Osteoblast (primary cell): ENCODE measurements around the gene WNT7A. TPM values are rescaled to one million over a fixed set of nuclear protein-coding genes. Genes with fewer than 3 reads are reported as not detected.

Experiments
- DNase-seq: peaks from one replicate; pipeline ENCODE4 v3.0.0; 2011; ENCODE audit warnings: low spot score, mixed read lengths; ENCODE audit not compliant: insufficient read length; ENCODE audit errors: missing footprints
- H2AFZ ChIP-seq: 2 replicates; pipeline ENCODE4 v1.6.0; 2011; ENCODE audit warnings: mild to moderate bottlenecking, low read length
- H3K27ac ChIP-seq: 2 replicates; pipeline ENCODE4 v1.5.1; 2011; ENCODE audit warnings: mild to moderate bottlenecking, low read depth, low read length, moderate library complexity
- H3K27me3 ChIP-seq: 2 replicates; pipeline ENCODE4 v1.6.0; 2012; ENCODE audit warnings: mild to moderate bottlenecking, control low read depth, inconsistent platforms, low read length, moderate library complexity; ENCODE audit not compliant: insufficient read depth
- H3K36me3 ChIP-seq: 2 replicates; pipeline ENCODE4 v1.5.1; 2011; ENCODE audit warnings: mild to moderate bottlenecking, low read length, control low read depth, moderate library complexity; ENCODE audit not compliant: insufficient read depth
- H3K4me1 ChIP-seq: 2 replicates; pipeline ENCODE4 v1.5.1; 2011; ENCODE audit warnings: mild to moderate bottlenecking, low read length, control low read depth, moderate library complexity; ENCODE audit not compliant: insufficient read depth
- H3K4me2 ChIP-seq: 2 replicates; pipeline ENCODE4 v1.6.0; 2011; ENCODE audit warnings: mild to moderate bottlenecking, low read length; ENCODE audit not compliant: insufficient read depth
- H3K4me3 ChIP-seq: fragments of 200-600 bp; sonication (generic); 3 replicates; pipeline ENCODE4 v1.5.1; 2012; ENCODE audit warnings: mild to moderate bottlenecking, low read length, inconsistent platforms; ENCODE audit not compliant: insufficient read depth
- H3K79me2 ChIP-seq: 2 replicates; pipeline ENCODE4 v1.6.0; 2012; ENCODE audit warnings: mild to moderate bottlenecking, low read length, control low read depth, inconsistent platforms; ENCODE audit not compliant: insufficient read depth
- H3K9me3 ChIP-seq: 2 replicates; pipeline ENCODE4 v1.5.1; 2011; ENCODE audit warnings: low read depth, low read length, control low read depth
- H4K20me1 ChIP-seq: 2 replicates; pipeline ENCODE4 v1.6.0; 2012; ENCODE audit warnings: mild to moderate bottlenecking, low read length, control low read depth; ENCODE audit not compliant: insufficient read depth
- CTCF ChIP-seq: IDR thresholded peaks from 2 replicates; pipeline ENCODE4 v1.5.1; 2011; ENCODE audit warnings: mild to moderate bottlenecking, low read depth, low read length, moderate library complexity; ENCODE audit errors: extremely low read depth
- total RNA-seq: library from RNA; depleted of rRNA; stranded (reverse); fragments of >200 nt; gene quantifications from 2 replicates; pipeline ENCODE4 v1.2.3, GENCODE V29; 2012

Gene WNT7A
- total RNA-seq, 1 donor = not detected

- Histone ChIP-seq H3K4me1 (no peaks in the 10 kb centered on the region), H3K27ac (no peak overlapping the region), H3K9me3 (no peaks in the 10 kb centered on the region), H3K4me3 (no peak overlapping the region), H3K4me2 (no peak overlapping the region), H3K36me3 (no peaks in the 10 kb centered on the region), H4K20me1 (no peaks in the 10 kb centered on the region), H3K79me2 (no peaks in the 10 kb centered on the region), H3K27me3 (no peaks in the 10 kb centered on the region), H2AFZ (no peak overlapping the region)
- no peak for TF ChIP-seq CTCF
- DNase-seq = peak; percentile 68
These were observed 32.9 kb downstream of the WNT7A start for GRCh38 chr3:13846716-13847570.

GRCh38 chr3:13846238-13846637 is 33.6 kb downstream of the WNT7A start:
- no peak overlapping the region for H3K4me3 ChIP-seq
- DNase-seq = peak; percentile 32
- no peak overlapping the region for H3K4me2 ChIP-seq
- H3K79me2 ChIP-seq = no peaks in the 10 kb centered on the region
- no peaks in the 10 kb centered on the region for H3K9me3 ChIP-seq
- no peaks in the 10 kb centered on the region for H4K20me1 ChIP-seq
- no peaks in the 10 kb centered on the region for H3K4me1 ChIP-seq
- no peak overlapping the region for H3K27ac ChIP-seq
- H3K27me3 ChIP-seq = no peaks in the 10 kb centered on the region
- no peaks in the 10 kb centered on the region for H3K36me3 ChIP-seq
- no peak for TF ChIP-seq CTCF
- no peak overlapping the region for H2AFZ ChIP-seq

GRCh38 chr3:13845806-13846205 is 34.1 kb downstream of the WNT7A start:
- Histone ChIP-seq H3K9me3 (no peaks in the 10 kb centered on the region), H3K4me2 (no peak overlapping the region)
- no peak for TF ChIP-seq CTCF

GRCh38 chr3:13844911-13845310 is 35.0 kb downstream of the WNT7A start:
- no peaks in the 10 kb centered on the region for H3K27me3 ChIP-seq
- no peak overlapping the region for H3K4me2 ChIP-seq
- no peaks in the 10 kb centered on the region for H3K79me2 ChIP-seq
- no peaks in the 10 kb centered on the region for H3K4me1 ChIP-seq
- no peak for TF ChIP-seq CTCF
- DNase-seq = peak; percentile 30
- H3K9me3 ChIP-seq = no peaks in the 10 kb centered on the region
- H3K36me3 ChIP-seq = no peaks in the 10 kb centered on the region
- no peaks in the 10 kb centered on the region for H4K20me1 ChIP-seq
- H3K4me3 ChIP-seq = no peak overlapping the region
- no peak overlapping the region for H2AFZ ChIP-seq
- H3K27ac ChIP-seq = no peak overlapping the region

More at GRCh38 chr3:13845806-13846205, 34.1 kb downstream of the WNT7A start:
- no peaks in the 10 kb centered on the region for H3K4me1 ChIP-seq
- no peaks in the 10 kb centered on the region for H3K27me3 ChIP-seq
- H4K20me1 ChIP-seq = no peaks in the 10 kb centered on the region
- DNase-seq = peak; percentile 56
- no peaks in the 10 kb centered on the region for H3K36me3 ChIP-seq
- H3K27ac ChIP-seq = no peak overlapping the region
- no peaks in the 10 kb centered on the region for H3K79me2 ChIP-seq
- H2AFZ ChIP-seq = no peak overlapping the region
- no peak overlapping the region for H3K4me3 ChIP-seq
